Uterus (tissue), 2 donors: ENCODE data around the gene BMPR2.

Experiments used
- CTCF ChIP-seq, 4 experiments: fragments of 200-600 bp in 2 of 4; fragments of 450-650 bp in 2 of 4; sonication (generic) in 2 of 4; IDR thresholded peaks; one replicate each; pipeline ENCODE4 v1.5.1; 2016 to 2019; ENCODE audit warnings: antibody characterized with exemption in 4 of 4, mild to moderate bottlenecking in 2 of 4, moderate library complexity in 1 of 4
- POLR2A ChIP-seq, 2 donors: fragments of 450-650 bp; IDR thresholded peaks; one replicate each; pipeline ENCODE4 v1.6.1; 2016; ENCODE audit warnings: antibody characterized with exemption in 2 of 2, mild to moderate bottlenecking in 1 of 2, moderate library complexity in 1 of 2

- TF ChIP-seq CTCF (IDR thresholded peaks at IDR 0.05) (no peak), POLR2A (IDR thresholded peaks at IDR 0.05) (no peak)
Observed at GRCh38 chr2:202529389-202529788, 153.3 kb downstream of the BMPR2 start.
